Measurements from ENCODE around the gene NUCB1. TPM values are rescaled to one million over a fixed set of nuclear protein-coding genes. Genes with fewer than 3 reads are reported as not detected.
"Not testable (repeated sequence)": the region's sequence is repeated elsewhere in the genome, so short reads cannot be mapped to it uniquely, and the experiment has no call there.

The NUCB1 gene
- total RNA-seq, 1 experiment from 2014 or later, result 125 TPM

GRCh38 chr19:48907671-48908070 is 7.6 kb downstream of the NUCB1 start:
- Histone ChIP-seq H2AFZ (ENCODE audit: low read length) (no peak overlapping the region), H3K9ac (ENCODE audit: extremely low read depth, insufficient read length, low read length) (no peak overlapping the region), H3K4me2 (ENCODE audit: insufficient read depth, insufficient read length, low read length) (no peak overlapping the region), H3K56ac (ENCODE audit: insufficient read length, low read depth, low read length) (no peak overlapping the region), H3K79me2 (ENCODE audit: insufficient read depth, low read length) (no peaks in the 10 kb centered on the region), H3K4ac (ENCODE audit: low read depth, low read length) (no peak overlapping the region), H2BK120ac (ENCODE audit: low read depth, low read length, poor library complexity, severe bottlenecking) (no peak overlapping the region), H3K18ac (ENCODE audit: insufficient read length, low read depth, low read length) (no peak overlapping the region), H2BK12ac (ENCODE audit: insufficient read length, low read depth, low read length) (no peak overlapping the region), H4K5ac (ENCODE audit: insufficient read length, low read depth, low read length) (no peak overlapping the region), H3K27me3 (ENCODE audit: insufficient read depth, low read length) (no peaks in the 10 kb centered on the region), H3K23ac (ENCODE audit: insufficient read length, low read depth, low read length) (no peak overlapping the region), H2BK5ac (ENCODE audit: insufficient read length, low read length) (no peak overlapping the region), H3K9me3 (ENCODE audit: control insufficient read depth, low read depth, low read length) (no peaks in the 10 kb centered on the region), H2BK20ac (ENCODE audit: low read depth, low read length, poor library complexity, severe bottlenecking) (no peak overlapping the region), H3T11ph (ENCODE audit: low read length) (no peak overlapping the region), H4K20me1 (ENCODE audit: control insufficient read depth, insufficient read depth, insufficient read length) (no peaks in the 10 kb centered on the region), H3K23me2 (ENCODE audit: insufficient read length, low read depth, low read length, poor library complexity, severe bottlenecking) (no peaks in the 10 kb centered on the region), H2AK5ac (ENCODE audit: insufficient read length, low read length) (no peak overlapping the region), H4K91ac (ENCODE audit: insufficient read length, low read depth, low read length) (no peak overlapping the region), H3K4me1 (ENCODE audit: insufficient read depth, low read length) (no peaks in the 10 kb centered on the region), H4K8ac (replicated peaks; ENCODE audit: insufficient read length, low read depth, low read length) (no peak overlapping the region), H3K27ac (ENCODE audit: insufficient read length, low read depth, low read length) (no peak overlapping the region), H3K79me1 (ENCODE audit: insufficient read depth, low read depth, low read length, poor library complexity, severe bottlenecking) (no peaks in the 10 kb centered on the region), H2BK15ac (ENCODE audit: low read depth, low read length) (no peak overlapping the region), H3K14ac (ENCODE audit: insufficient read depth, low read length) (no peak overlapping the region)
- H3K27ac Mint-ChIP-seq, result peak overlapping the region; percentile 28 to 74 (median 45); a peak in 2 of 7 replicates
- H3K4me3 Mint-ChIP-seq, result no peak overlapping the region
- DNase-seq, result no peak
- no peak for TF ChIP-seq CTCF (conservative IDR thresholded peaks at IDR 0.05)
- no CpG with 5 or more reads among the region's 14 CpGs for WGBS (ENCODE audit: extremely low coverage, insufficient read length, low lambda C conversion rate)
- H3K4me1 Mint-ChIP-seq, result peaks cover 5 to 8% of the 10 kb centered on the region in 2 experiments; a peak in 3 of 4 replicates
- H3K27me3 Mint-ChIP-seq (ENCODE audit: low read depth), result no peaks in the 10 kb centered on the region
- H3K36me3 Mint-ChIP-seq (ENCODE audit: insufficient read depth in 1 of 3, low read depth in 3 of 3), result peaks cover 42 to 82% (median 71%) of the 10 kb centered on the region in 3 experiments; a peak in 6 of 7 replicates
- no peaks in the 10 kb centered on the region for H3K9me3 Mint-ChIP-seq

- H3K23ac ChIP-seq (ENCODE audit: insufficient read length, low read depth, low read length); H3K23me2 ChIP-seq (ENCODE audit: insufficient read length, low read depth, low read length, poor library complexity, severe bottlenecking); H2BK15ac ChIP-seq (ENCODE audit: low read depth, low read length); H3K79me2 ChIP-seq (ENCODE audit: insufficient read depth, low read length); H3K27ac Mint-ChIP-seq; H2AK5ac ChIP-seq (ENCODE audit: insufficient read length, low read length); H4K5ac ChIP-seq (ENCODE audit: insufficient read length, low read depth, low read length); H4K8ac ChIP-seq (replicated peaks; ENCODE audit: insufficient read length, low read depth, low read length); H2BK120ac ChIP-seq (ENCODE audit: low read depth, low read length, poor library complexity, severe bottlenecking); H3K27me3 Mint-ChIP-seq (ENCODE audit: low read depth); H3K4me1 Mint-ChIP-seq; H3K4me2 ChIP-seq (ENCODE audit: insufficient read depth, insufficient read length, low read length); H3K56ac ChIP-seq (ENCODE audit: insufficient read length, low read depth, low read length); H3K79me1 ChIP-seq (ENCODE audit: insufficient read depth, low read depth, low read length, poor library complexity, severe bottlenecking); DNase-seq; H3K27me3 ChIP-seq (ENCODE audit: insufficient read depth, low read length); H4K20me1 ChIP-seq (ENCODE audit: control insufficient read depth, insufficient read depth, insufficient read length); H3K4me1 ChIP-seq (ENCODE audit: insufficient read depth, low read length); H3K18ac ChIP-seq (ENCODE audit: insufficient read length, low read depth, low read length); H3K9me3 Mint-ChIP-seq; H3K4me3 Mint-ChIP-seq; H2BK12ac ChIP-seq (ENCODE audit: insufficient read length, low read depth, low read length); H2BK20ac ChIP-seq (ENCODE audit: low read depth, low read length, poor library complexity, severe bottlenecking); H3T11ph ChIP-seq (ENCODE audit: low read length); H3K9me3 ChIP-seq (ENCODE audit: control insufficient read depth, low read depth, low read length); H3K9ac ChIP-seq (ENCODE audit: extremely low read depth, insufficient read length, low read length); H2BK5ac ChIP-seq (ENCODE audit: insufficient read length, low read length); H4K91ac ChIP-seq (ENCODE audit: insufficient read length, low read depth, low read length); H3K14ac ChIP-seq (ENCODE audit: insufficient read depth, low read length); H3K4ac ChIP-seq (ENCODE audit: low read depth, low read length); H3K27ac ChIP-seq (ENCODE audit: insufficient read length, low read depth, low read length); H2AFZ ChIP-seq (ENCODE audit: low read length): not testable (repeated sequence)
- WGBS (ENCODE audit: extremely low coverage, insufficient read length, low lambda C conversion rate), result no CpG with 5 or more reads among the region's 11 CpGs
- H3K36me3 Mint-ChIP-seq (ENCODE audit: insufficient read depth in 1 of 3, low read depth in 3 of 3), result peaks cover 55 to 86% (median 80%) of the 10 kb centered on the region in 3 experiments
These were observed 9.4 kb downstream of the NUCB1 start for GRCh38 chr19:48909424-48910077.

Measured in H9 (cell line).